ENCODE data around the gene MISP. TPM values are rescaled to one million over a fixed set of nuclear protein-coding genes. Genes with fewer than 3 reads are reported as not detected.

The MISP gene
- total RNA-seq, 2 donors from 2014 or later: 7.3 to 9.3 TPM

DNA sequence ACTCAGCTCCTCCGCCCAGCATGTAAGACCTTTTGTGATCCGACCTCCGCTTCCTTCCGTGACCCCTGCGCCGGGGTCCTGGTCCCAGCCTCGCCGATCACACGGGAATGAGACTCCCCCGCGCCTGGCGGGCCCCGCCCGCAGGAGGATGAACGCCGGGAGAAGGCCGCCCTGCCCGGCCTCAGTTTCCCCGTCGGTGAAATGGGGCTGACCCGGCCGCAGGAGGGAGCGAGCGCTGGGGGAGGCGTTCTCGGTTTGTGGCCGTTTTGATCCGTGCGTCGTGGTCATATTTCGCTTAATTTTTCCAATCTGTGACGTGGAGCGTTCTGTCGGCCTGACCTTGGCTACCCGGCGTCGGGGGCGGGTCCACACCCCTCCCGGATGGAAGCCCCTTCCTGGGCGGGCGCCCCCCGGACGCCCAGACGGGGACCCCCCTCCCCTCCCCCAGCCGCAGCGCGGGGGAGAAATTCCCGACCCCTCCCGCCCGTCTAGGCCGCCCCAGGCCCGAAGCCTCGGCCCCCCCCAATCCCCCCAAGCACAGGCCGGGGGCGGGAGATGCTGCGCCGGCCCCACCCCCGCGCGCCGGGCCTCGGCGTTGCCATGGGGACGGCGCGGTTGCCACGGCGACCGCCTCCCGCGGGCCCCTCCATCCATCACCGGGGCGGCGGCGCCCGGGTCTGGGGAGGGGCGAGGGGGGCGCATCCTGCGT, 31.1 kb upstream of the MISP start:
- peak overlapping the region; percentile 23 to 53 for H3K27ac ChIP-seq
- intact Hi-C loops (cut with DNase I): no loop called here
- H3K36me3 ChIP-seq: no peaks in the 10 kb centered on the region
- DNase-seq (ENCODE audit: low spot score): no peak
- 25% methylated on average over 63 of the region's 79 CpGs for WGBS
- no peaks in the 10 kb centered on the region for H3K27me3 ChIP-seq (replicated peaks; ENCODE audit: insufficient read depth)
- TF ChIP-seq POLR2AphosphoS5 (IDR thresholded peaks at IDR 0.05): no peak
- TF ChIP-seq POLR2A (IDR thresholded peaks at IDR 0.05): no peak
- no peak overlapping the region for H3K4me3 ChIP-seq
- no peaks in the 10 kb centered on the region for H3K4me1 ChIP-seq (replicated peaks)
- no peaks in the 10 kb centered on the region for H3K9me3 ChIP-seq

DNA sequence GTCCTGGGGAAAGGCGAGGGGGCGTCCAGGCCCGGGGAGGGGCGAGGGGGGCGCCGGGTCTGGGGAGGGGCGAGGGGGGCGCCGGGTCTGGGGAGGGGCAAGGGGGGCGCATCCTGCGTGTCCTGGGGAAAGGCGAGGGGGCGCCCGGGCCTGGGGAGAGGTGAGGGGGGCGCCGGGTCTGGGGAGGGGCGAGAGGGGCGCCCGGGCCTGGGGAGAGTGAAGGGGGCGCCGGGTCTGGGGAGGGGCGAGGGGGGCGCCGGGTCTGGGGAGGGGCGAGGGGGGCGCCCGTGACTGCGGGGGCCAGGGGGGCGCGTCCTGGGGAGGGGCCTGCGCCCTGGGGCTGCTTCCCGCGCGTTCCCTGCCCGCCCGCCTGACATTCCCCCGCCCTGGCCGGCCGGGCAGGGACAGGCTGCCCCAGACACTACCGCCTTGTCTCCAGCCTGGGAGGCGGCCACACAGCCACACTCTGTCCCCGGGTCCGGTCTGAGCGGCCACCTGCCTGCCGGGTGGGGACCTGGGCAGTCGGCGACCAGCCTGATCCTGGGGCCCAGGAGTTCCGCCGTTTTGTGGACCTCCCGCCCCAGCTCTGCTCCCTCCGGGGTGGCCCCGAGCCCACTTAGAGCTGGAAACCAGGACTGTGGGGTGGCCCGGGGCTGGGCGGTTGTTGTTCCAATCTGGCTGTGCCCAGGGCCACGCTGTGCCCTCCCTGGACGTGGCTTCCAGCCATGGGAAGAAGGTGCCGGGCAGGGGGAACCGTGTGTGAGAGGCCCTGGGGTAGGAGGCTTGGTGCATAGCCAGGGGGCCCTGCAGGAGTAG, 30.4 kb upstream of the MISP start:
- DNase-seq (ENCODE audit: low spot score): no peak
- Histone ChIP-seq H3K4me1 (replicated peaks) (no peaks in the 10 kb centered on the region), H3K9me3 (no peaks in the 10 kb centered on the region), H3K36me3 (no peaks in the 10 kb centered on the region), H3K27me3 (replicated peaks; ENCODE audit: insufficient read depth) (no peaks in the 10 kb centered on the region), H3K27ac (peak overlapping the region; percentile 23 to 39), H3K4me3 (no peak overlapping the region)
- intact Hi-C loops (cut with DNase I): no loop called here
- 24% methylated on average over 39 of the region's 58 CpGs for WGBS
- TF ChIP-seq POLR2A (IDR thresholded peaks at IDR 0.05) (no peak), CTCF (IDR thresholded peaks at IDR 0.05) (no peak), POLR2AphosphoS5 (IDR thresholded peaks at IDR 0.05) (no peak)

GRCh38 chr19:722553-723101, 28.3 kb upstream of the MISP start:
- Histone ChIP-seq H3K4me1 (replicated peaks) (no peaks in the 10 kb centered on the region), H3K36me3 (no peaks in the 10 kb centered on the region), H3K27ac (no peak overlapping the region), H3K9me3 (no peaks in the 10 kb centered on the region), H3K4me3 (no peak overlapping the region), H3K27me3 (replicated peaks; ENCODE audit: insufficient read depth) (no peaks in the 10 kb centered on the region)
- TF ChIP-seq CTCF (IDR thresholded peaks at IDR 0.05): no peak
- no peak for TF ChIP-seq POLR2AphosphoS5 (IDR thresholded peaks at IDR 0.05)
- TF ChIP-seq POLR2A (IDR thresholded peaks at IDR 0.05): no peak
- intact Hi-C loops (cut with DNase I): no loop called here
- no peak for DNase-seq (ENCODE audit: low spot score)
- 60% methylated on average over 17 of the region's 17 CpGs for WGBS

DNA sequence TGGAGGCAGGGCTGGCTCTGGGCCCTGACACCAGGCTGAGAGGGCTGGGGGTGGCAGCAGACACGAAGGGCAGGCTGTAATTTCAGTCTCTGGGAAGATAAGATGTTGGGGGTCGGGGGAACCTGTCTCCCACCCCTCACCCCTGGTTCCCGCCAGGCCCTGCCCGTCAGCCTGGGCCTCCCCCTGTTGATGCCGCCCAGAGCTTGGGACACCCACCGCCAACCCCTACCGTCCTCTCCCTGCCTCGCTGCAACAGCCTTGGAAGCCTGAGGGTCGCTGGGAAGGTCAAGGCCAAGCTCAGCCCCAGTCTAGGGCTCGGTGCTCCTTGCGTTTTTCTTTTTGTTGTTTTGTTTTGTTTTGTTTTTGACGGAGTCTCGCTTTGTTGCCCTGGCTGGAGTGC, 27.7 kb upstream of the MISP start:
- H3K4me1 ChIP-seq (replicated peaks): no peaks in the 10 kb centered on the region
- no peak overlapping the region for H3K27ac ChIP-seq
- H3K4me3 ChIP-seq: no peak overlapping the region
- no peaks in the 10 kb centered on the region for H3K27me3 ChIP-seq (replicated peaks; ENCODE audit: insufficient read depth)
- no peak for TF ChIP-seq POLR2AphosphoS5 (IDR thresholded peaks at IDR 0.05)
- no peak for TF ChIP-seq CTCF (IDR thresholded peaks at IDR 0.05)
- H3K9me3 ChIP-seq: no peaks in the 10 kb centered on the region
- intact Hi-C loops (cut with DNase I): no loop called here
- no peak for DNase-seq (ENCODE audit: low spot score)
- 86% methylated on average over 13 of the region's 13 CpGs for WGBS
- no peaks in the 10 kb centered on the region for H3K36me3 ChIP-seq

DNA sequence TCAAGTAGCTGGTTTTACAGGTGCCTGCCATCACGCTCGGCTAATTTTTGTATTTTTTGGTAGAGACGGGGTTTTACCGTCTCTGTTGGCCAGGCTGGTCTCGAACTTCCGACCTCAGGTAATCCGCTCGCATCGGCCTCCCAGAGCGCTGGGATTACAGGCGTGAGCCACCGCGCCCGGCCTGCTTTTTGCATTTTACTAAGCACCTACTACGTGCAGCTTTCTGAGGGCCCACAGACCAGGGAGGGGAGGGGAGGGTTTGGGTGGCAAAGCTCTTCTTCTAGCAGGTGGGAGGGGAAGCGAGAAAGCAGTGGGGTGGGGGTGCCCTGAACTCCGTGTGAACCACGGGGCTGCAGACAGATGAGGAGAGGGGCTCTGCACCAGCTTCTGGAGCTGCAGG, 27.2 kb upstream of the MISP start:
- no peak for TF ChIP-seq CTCF (IDR thresholded peaks at IDR 0.05)
- TF ChIP-seq POLR2AphosphoS5 (IDR thresholded peaks at IDR 0.05): no peak
- TF ChIP-seq POLR2A (IDR thresholded peaks at IDR 0.05): no peak
- no peak for DNase-seq (ENCODE audit: low spot score)
- Histone ChIP-seq H3K4me3 (no peak overlapping the region), H3K27ac (no peak overlapping the region), H3K27me3 (replicated peaks; ENCODE audit: insufficient read depth) (no peaks in the 10 kb centered on the region), H3K9me3 (no peaks in the 10 kb centered on the region), H3K4me1 (replicated peaks) (no peaks in the 10 kb centered on the region), H3K36me3 (no peaks in the 10 kb centered on the region)
- 91% methylated on average over 18 of the region's 18 CpGs for WGBS
- intact Hi-C loops (cut with DNase I): no loop called here
